ENCODE results near the gene PTPRN2.
"Not testable (repeated sequence)": the region's sequence is repeated elsewhere in the genome, so short reads cannot be mapped to it uniquely, and the experiment has no call there.

The PTPRN2 gene

DNA sequence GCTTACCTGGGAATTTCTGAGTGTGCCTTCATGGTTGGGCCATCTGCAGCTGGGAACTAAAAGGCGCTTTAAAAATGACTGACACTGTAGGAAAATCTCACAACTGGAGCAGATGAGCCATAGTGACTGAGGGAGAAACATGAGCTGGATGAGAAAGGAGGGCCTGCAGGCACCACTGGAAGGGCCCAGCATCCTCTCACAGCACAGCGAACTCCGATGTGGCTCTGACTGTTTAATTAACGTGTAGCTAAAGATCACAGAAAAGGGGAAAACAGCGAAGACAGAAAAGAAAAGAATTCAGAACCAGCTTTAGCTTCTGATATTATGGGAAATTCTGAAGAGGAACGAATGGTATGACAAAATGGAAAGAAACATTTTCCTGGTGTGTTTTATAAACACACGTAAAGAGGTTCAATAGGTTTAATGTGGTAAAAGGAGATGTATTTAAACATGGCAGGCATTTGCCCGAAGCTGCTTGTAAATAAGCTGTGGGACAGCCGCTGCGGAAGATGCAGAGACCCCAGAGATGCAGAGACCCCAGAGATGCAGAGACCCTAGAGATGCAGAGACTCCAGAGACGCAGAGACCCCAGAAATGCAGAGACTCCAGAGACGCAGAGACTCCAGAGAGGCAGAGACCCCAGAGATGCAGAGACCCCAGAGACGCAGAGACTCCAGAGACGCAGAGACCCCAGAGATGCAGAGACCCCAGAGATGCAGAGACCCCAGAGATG, 534.3 kb downstream of the PTPRN2 start:
- DNase-seq (ENCODE audit: low read depth in 2 of 2) = no peak

DNA sequence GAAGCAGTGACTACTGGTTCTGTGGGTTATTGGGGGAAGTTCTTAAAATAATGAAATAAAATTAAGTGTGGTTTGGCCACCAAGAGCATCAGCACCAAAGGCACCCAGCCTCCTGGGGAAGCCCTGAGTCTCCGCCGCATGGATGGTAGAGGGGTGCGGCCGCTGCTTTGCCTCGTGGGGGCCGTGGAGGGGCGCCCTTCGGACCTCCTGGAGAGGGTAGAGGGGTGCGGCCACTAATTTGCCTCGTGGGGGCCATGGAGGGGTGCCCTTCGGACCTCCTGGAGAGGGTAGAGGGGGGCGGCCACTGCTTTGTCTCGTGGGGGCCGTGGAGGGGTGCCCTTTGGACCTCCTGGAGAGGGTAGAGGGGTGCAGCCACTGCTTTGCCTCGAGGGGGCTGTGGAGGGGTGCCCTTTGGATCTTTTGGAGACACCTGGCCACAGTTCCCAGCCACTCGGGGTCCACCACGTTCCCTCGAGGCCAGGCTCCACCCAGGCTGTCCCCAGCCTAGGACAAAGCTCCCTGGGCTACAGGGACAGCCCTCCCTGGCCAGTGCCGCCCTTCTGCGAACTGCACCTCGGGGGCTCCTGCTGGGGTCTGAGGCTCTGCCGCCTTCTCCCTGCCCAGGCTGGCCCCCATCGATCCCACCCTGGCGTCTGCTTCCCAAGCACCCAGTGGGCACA, 535.1 kb downstream of the PTPRN2 start:
- DNase-seq (ENCODE audit: low read depth in 2 of 2) = no peak

DNA sequence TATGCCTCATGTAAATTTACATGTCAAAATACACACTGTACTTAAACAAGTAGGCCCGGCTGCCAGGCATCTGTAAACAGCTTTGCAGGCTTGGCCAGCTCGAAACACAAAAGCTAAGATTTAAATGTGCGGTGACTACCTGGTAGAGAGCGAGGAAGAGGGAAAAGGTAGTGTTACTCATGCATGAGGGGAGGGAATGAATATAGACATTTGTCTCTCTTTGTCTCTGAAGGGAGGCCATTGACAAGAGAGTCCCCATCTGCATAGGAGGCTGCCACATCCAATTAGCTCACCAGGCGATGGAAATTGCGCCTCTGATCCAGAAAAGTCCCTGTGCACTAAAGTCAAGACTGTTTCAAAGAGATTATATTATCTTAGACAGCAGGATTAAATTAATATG, 535.8 kb downstream of the PTPRN2 start:
- no peak for DNase-seq (ENCODE audit: low read depth in 2 of 2)

DNA sequence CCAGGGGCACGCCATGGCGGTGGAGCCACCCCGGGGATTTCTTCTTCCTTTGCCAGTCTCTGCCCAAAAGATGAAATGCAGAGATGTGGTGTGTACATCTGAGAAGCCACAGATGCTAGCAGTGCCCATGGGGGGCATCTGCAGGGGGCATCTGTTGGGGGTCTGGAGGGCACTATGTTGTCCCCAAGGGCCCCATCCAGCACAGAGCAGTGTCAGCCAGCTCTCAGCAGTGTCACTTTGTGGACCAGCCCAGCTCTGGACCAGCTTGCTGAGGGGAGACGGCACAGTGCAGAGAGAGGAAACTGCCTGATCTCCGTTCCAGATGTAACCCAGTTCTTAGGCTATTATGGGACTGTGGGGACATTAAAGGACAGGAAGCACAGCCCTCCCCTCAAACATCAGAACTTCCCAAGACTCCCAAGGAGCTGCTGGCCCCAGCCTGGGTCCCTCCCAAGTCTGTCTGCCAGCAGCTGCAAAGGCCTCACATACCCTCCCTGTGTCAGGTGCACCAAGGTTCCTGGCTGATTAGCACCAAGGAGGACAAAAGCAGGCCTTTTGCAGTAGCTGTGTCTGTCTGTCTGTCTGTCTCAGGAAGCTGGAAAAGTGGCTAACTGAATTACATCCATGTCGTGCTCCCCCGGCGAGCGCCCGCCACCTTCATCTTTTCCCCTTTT, 536.5 kb downstream of the PTPRN2 start:
- DNase-seq (ENCODE audit: low read depth in 2 of 2) = no peak

DNA sequence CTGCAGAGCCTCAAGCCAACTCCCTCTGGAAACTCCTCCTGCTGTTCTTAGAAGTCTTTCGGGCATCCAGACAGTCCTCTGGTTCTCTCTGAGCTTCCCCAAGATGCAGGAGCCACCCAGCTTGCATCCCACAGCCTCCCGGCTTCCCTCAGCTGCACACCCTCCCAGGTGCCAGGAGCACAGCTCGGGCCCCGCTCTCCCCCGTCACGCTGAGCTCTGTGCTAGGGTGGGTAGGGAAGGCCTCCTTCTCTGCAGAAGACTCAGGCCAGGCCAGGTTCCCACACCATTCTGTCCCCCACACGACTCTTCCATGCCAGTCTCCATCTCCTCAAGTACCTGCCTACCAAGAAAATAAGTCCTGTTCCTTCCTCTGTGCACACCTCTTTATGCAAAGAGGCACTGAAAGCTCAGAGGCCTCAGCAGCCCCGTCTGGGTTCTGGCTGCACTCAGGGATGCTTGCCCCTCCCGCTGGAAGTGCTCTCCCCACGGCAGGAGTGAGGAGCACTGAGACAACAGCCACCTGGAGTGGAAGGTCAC, 537.1 kb downstream of the PTPRN2 start:
- no peak for DNase-seq (ENCODE audit: low read depth in 2 of 2)

DNA sequence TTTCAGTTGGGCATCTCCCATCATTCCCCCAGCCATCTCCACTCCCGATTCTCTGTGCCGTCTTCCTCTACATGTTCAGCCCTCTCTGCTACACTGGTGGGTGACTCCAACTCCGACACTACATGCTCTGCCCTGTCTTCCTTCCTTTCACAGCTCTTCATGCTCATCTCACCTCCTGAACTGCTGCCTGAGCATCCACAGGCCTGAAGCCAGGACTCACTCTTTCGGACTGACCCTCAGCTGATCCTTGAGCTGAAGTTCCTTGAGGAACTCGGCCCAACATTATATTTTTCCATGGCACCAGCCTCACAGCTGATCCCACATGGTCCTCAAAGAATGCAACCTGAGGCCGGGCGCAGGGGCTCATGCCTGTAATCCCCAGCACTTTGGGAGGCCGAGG, 538.4 kb downstream of the PTPRN2 start:
- no peak for DNase-seq (ENCODE audit: low read depth in 2 of 2)

DNA sequence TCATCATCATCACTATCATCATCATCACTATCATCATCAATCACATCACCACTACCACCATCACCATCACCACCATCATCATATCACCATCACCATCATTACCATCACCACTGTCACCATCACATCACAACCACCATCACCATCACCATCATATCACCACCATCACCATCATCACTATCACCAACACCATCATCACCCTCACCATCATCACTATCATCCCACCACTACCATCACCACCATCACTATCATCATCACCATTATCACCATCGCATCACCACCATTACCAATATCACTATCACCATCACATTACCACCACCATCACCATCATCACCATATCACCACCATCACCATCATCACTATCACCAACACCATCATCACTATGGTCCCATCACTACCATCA, 539.1 kb downstream of the PTPRN2 start:
- no peak for DNase-seq (ENCODE audit: low read depth in 2 of 2)

DNA sequence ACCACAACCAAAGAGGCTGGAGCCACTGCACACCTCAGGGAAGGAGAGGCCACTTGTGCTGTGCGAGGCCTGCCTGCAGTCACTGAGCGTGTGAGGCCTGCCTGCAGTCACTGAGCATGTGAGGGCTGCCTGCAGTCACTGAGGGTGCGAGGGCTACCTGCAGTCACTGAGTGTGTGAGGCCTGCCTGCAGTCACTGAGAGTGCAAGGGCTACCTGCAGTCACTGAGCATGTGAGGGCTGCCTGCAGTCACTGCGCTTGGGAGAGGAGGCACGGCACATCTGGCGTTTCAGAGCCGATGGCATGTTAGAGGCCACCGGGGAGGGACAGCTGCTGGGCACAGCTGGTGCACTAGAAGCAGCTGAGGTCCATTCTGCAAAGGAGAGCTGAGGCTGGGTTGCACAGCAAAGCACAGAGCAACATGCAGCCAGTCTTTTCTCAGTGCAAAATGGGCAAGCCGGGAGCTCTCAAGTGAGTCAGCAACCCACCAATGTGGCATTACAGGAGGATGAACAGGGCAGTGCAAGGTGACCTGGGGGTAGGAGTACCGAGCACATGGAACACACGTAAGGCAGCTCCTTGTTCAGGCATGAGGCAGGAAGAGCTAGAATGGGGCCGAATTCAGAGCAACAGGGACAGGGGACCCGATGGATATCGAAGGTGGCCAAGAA, 540.1 kb downstream of the PTPRN2 start:
- no peak for DNase-seq (ENCODE audit: low read depth in 2 of 2)

DNA sequence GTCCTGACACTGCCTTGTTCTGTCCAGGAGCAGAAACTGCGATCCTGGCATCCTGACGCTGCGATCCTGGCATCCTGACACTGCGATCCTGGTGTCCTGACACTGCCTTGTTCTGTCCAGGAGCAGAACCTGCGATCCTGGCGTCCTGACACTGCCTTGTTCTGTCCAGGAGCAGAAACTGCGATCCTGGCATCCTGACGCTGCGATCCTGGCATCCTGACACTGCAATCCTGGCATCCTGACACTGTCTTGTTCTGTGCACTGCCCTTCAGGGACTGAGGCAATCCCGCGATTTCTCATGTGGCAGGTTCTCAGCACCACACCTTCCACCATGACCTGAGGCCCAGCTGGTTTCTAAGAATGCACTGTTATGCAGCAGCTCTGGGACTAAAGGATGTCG, 541.4 kb downstream of the PTPRN2 start:
- DNase-seq (ENCODE audit: low read depth in 2 of 2) = not testable (repeated sequence)

DNA sequence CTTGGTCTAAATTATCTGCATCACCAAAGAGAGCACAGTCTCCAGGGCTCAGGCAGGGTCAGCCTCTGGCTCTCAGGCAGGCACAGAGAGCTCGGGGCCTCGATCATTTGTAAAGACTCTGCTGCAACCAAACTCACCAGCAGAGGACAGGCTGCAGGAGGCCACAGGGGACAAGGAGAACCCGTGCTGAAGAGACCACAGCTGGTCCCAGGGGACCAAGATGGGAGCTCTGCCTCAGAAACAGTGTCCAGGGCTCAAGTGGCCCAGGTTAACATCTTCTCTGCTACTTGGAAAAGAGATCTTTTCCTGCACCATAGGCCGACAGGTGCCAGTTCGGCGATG, 543.2 kb downstream of the PTPRN2 start:
- DNase-seq (ENCODE audit: low read depth in 2 of 2) = no peak

DNA sequence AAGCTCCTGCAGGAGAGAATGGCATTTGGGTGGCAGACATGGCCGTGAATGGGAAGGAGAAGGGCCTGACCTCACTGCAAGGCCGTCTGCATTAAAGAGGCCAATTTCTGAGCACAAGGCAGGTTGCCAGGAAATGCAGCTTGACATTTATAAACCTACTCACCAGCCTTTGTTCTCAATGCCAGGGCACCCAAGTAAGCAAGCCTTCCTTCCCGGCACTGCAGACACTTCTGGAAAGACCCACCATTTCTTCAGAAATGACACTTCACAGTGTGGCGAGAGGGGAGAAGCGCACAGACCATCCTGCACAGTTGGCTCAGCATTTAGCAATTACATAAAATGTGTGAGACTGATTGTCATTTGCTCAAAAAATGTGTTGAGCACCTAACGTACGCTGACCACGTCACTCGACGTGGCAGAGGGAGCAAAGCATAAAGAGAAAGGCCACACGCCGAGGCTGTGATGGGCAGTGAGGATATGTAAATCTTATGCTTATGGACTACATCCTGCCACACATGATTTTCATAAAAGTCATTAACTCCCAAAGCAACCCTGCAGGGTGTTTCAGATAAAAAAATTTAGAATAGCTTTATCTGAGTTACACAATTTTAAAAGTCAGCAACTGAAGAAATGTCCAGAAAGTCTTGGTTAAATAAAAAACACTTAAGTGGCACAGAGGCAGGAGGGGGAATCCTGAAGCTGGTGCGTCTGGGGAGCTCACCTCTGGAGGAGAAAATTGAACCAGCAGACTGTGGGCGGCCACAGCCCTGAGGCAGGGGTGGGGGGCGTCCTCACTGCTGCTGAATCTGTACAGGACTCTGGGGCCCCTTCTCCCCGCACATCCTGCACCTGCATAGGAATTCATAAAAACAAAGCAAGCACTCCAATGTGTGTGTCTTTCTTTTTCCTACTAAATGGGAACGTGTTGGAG, 543.8 kb downstream of the PTPRN2 start:
- no peak for DNase-seq (ENCODE audit: low read depth in 2 of 2)

DNA sequence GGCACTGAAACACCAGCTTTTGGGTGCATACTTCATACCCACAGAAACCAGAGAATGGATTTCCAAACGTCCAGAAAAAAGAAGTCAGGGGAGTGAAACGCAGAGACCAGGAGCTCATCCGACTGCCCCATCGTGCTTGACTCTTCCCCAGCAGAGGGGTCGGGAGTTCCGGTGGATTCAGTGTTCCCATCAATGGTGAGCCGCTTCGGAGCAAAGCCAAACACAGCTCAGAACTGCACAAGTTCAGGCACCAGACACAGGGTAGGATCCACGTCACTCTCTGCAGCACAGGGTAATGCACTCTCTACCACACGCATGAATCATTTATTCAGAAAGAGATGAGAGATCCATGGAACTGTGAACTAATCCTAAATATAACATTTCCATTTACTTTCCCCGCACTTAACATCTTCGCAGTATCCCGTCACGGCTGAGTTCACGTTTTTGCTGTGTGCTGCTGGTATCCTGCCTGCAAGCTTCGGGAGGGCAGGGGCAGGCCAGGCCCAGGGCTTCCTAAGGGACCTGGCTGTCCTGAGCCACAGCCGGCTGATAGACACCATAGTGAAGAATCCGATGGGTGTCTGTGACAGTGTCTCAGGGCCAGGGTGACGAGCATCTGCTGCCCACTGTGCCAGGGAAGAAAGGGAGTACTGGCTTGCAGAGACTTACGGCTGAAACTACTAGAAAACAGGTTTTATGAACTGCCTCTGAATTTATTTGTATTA, 545.3 kb downstream of the PTPRN2 start:
- no peak for DNase-seq (ENCODE audit: low read depth in 2 of 2)

DNA sequence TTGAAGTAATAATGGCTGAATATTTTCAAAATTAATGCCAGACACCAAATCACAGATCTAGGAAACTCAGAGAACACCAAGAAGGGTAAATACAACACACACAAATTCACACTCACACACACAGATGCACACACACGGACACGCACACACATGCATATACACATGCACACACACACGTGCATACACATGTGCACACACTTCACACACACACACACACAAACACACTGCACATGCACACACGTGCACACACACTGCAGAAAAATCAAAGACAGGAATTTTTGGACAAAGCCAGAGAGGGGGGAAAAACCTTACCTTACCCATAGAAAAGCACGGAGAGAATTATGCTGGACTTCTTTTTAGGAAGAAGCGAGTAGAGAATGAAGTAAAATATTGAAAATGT, 547.4 kb downstream of the PTPRN2 start:
- DNase-seq (ENCODE audit: low read depth in 2 of 2) = no peak

DNA sequence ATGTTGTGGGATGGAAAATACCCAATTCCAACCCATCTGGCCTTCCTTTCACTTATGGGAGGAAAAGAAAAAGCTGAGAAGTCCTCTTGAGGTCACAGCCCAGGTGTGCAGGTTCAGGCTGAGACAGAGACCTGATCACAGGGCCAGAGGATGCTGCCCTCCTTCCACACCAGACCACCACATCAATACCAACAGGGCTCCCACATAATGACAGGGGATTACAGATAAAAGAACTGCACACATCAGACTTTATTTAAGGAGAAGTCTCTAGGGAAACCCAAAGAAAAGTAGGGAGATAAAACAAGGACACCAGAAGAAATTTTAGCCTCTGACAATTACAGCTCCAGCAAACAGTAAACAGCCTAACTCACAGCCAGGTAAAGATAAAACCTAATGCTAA, 548.4 kb downstream of the PTPRN2 start:
- DNase-seq (ENCODE audit: low read depth in 2 of 2) = no peak

DNA sequence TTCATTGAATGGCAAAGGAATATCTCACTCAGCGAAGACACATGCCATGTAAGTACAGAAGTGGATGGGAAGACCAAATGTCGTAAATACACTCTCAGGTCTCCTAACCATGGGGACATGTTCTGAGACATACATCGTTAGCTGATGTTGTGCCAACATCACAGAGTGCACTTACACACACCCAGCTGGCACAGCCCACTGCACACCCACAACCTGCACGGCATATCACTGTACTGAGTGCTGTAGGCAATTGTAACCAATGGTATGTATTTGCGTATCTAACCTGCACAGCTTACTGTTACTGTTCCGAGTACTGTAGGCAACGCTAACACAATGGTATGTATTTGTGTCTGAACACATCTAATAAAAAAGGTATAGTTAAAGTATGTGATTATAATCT, 550.4 kb downstream of the PTPRN2 start:
- no peak for DNase-seq (ENCODE audit: low read depth in 2 of 2)

DNA sequence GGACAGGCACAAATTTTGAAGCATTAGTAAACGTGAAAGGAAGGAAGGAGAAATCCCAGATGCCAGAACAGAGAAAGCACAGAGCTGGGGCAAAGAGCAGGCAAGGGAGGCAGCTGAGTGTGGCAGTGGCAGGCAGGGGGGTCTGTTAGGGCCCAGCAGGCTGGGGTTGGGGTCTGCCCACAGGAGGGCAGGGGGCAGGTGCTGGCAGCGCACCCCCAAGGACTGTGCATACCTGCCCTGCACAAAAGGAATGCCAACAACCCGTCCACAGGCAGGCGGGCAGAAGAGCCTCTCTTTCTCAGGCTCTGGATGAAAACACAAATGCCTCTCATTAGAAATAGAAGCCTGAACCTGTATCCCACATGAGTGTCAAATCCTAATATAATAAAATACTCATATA, 552.3 kb downstream of the PTPRN2 start:
- no peak for DNase-seq (ENCODE audit: low read depth in 2 of 2)

DNA sequence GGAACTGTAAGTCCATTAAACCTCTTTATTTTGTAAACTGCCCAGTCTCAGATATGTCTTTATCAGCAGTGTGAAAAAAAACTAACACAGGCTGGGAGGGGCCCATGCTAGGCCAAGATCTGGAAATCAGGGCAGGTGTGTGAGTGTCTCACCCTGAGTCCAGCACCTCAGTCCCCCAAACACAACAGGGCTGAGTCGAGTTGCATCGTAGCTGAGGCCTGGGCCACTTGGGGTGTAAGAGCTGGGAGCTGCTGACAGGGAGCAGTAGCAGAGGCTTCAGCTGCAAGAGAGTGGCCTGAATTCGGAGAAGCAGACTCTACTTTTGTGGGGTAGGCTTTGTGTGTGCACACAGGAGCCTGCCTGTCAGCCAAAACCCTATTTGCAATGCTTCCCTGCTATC, 553.1 kb downstream of the PTPRN2 start:
- DNase-seq (ENCODE audit: low read depth in 2 of 2) = no peak

DNA sequence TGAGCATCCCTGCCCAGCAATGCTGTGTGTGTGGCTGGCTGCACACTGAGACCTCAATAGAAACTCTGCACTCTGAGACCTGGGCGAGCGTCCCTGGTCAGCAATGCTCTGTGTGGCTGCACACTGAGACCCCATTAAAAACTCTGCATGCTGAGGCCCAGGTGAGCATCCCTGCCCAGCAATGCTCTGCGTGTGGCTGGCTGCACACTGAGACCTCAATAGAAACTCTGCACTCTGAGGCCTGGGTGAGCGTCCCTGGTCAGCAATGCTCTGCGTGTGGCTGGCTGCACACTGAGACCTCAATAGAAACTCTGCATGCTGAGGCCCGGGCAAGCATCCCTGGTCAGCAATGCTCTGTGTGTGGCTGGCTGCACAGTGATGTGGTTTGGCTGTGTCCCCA, 553.7 kb downstream of the PTPRN2 start:
- not testable (repeated sequence) for DNase-seq (ENCODE audit: low read depth in 2 of 2)

DNA sequence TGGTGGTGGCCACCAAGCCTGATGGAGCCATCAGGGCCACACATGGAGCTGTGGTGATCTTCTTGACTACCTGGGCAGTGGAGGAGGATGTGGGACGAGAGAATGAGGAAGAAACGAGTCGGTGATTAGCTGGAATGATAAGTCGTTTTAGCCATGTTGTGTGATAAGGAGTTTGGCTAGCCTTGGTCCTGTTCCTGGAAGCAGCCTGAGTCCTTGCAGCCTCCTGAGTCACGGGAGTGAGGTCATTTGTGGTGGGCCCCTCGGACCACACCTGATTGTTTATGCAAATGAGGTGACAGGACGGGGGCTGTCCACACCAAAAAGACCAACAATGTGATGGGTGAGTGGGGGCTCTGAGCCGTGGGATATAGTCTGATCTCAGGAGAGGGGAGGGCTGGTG, 554.4 kb downstream of the PTPRN2 start:
- no peak for DNase-seq (ENCODE audit: low read depth in 2 of 2)

DNA sequence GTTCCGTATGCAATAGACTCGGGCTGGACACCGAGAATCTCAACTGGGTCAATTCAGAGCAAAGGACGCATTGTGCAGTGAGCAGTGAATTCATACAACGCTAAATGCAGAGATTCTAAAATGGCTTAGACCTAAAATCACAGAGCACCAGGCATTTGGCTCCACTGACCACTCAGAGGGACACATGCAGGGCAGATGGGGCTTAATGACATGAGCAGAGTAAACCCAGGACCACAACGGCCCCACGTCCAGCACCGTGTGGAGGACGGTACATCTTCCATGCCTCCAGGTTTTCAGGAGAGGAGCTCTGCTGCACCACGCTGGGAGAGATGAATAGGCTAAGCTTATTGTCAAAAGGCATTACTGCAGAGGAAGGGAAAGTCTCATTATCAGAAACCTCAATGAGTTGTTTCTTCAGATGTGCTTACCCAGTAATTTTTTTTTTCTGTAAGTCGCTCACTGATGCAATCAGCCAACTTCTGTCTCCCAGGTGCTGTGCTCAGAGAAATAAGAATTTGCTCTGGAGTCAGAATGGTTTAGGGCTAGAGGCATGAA, 555.0 kb downstream of the PTPRN2 start:
- DNase-seq (ENCODE audit: low read depth in 2 of 2) = no peak

Measured in stimulated activated CD8-positive, alpha-beta memory T cell treated with anti-CD3 and anti-CD28 coated beads, Interleukin-7, amount 100 ng/mL, for 1 hour (primary cell).